HepG2 (cell line): Measurements from ENCODE around the gene TMEM164. TPM values are rescaled to one million over a fixed set of nuclear protein-coding genes. Genes with fewer than 3 reads are reported as not detected.

Experiments
- AHDC1 ChIP-seq: sonication (generic); formaldehyde crosslinking; IDR thresholded peaks from 2 replicates; pipeline ENCODE4 v1.5.1; 2020; ENCODE audit warnings: mild to moderate bottlenecking, missing genetic modification reagents, borderline replicate concordance
- BCL6 ChIP-seq: IDR thresholded peaks from 2 replicates; pipeline ENCODE4 v1.6.1; 2016; ENCODE audit warnings: missing genetic modification reagents, missing compliant biosample characterization
- DDIT3 ChIP-seq: sonication (generic); formaldehyde crosslinking; IDR thresholded peaks from 2 replicates; pipeline ENCODE4 v1.4.0; 2020; ENCODE audit warnings: mild to moderate bottlenecking, missing genetic modification reagents
- HMGXB4 ChIP-seq, 2 experiments: sonication (generic) in 1 of 2; formaldehyde crosslinking in 1 of 2; IDR thresholded peaks; 2 replicates each; pipeline versions ENCODE4 v1.4.0 to v1.6.1; 2018 to 2020; ENCODE audit warnings: missing genetic modification reagents in 2 of 2, borderline replicate concordance in 1 of 2, low read depth in 1 of 2, mild to moderate bottlenecking in 1 of 2, missing biosample characterization in 1 of 2
- HNRNPLL ChIP-seq: fragments of 200-400 bp; formaldehyde crosslinking; IDR thresholded peaks from 2 replicates; pipeline ENCODE4 v1.6.1; 2017; ENCODE audit warnings: mild to moderate bottlenecking, low read depth, low read length; ENCODE audit not compliant: poor library complexity, severe bottlenecking
- NCOA2 ChIP-seq: sonication (generic); formaldehyde crosslinking; IDR thresholded peaks from 2 replicates; pipeline ENCODE4 v1.8.0; 2022; ENCODE audit warnings: inconsistent platforms
- PHF20 ChIP-seq: sonication (generic); formaldehyde crosslinking; IDR thresholded peaks from 2 replicates; pipeline ENCODE4 v1.5.0; 2020; ENCODE audit warnings: mild to moderate bottlenecking, missing genetic modification reagents
- POLR2A ChIP-seq, 2 experiments: IDR thresholded peaks; 2 replicates each; pipeline ENCODE4 v1.6.1; 2011; ENCODE audit warnings: low read depth in 2 of 2, low read length in 2 of 2, mild to moderate bottlenecking in 1 of 2, moderate library complexity in 1 of 2; ENCODE audit not compliant: insufficient read depth in 1 of 2
- SMC3 ChIP-seq: IDR thresholded peaks from 2 replicates; pipeline ENCODE4 v1.6.1; 2011; ENCODE audit warnings: low read length, improper control_type of control experiment
- SNAPC4 ChIP-seq: sonication (generic); formaldehyde crosslinking; IDR thresholded peaks from 2 replicates; pipeline ENCODE4 v1.4.0; 2020; ENCODE audit warnings: mild to moderate bottlenecking, missing genetic modification reagents
- TEF ChIP-seq: sonication (generic); formaldehyde crosslinking; IDR thresholded peaks from 2 replicates; pipeline ENCODE4 v1.5.0; 2020; ENCODE audit warnings: missing genetic modification reagents
- TOE1 ChIP-seq: sonication (generic); formaldehyde crosslinking; IDR thresholded peaks from 2 replicates; pipeline ENCODE4 v1.4.0; 2020; ENCODE audit warnings: mild to moderate bottlenecking, missing genetic modification reagents
- ZBTB14 ChIP-seq: sonication (generic); formaldehyde crosslinking; IDR thresholded peaks from 2 replicates; pipeline ENCODE4 v1.4.0; 2020; ENCODE audit warnings: missing genetic modification reagents
- polyA plus RNA-seq, 8 experiments: library from polyadenylated mRNA; depleted of rRNA in 3 of 8; stranded (reverse) in 7 of 8; unstranded in 1 of 8; fragments of >200 nt; fragmentation: Illumina TruSeq in 4 of 8; extraction: Trizol in 4 of 8; gene quantifications; 2 replicates each; pipeline versions ENCODE4 v1.2.1 to v1.2.3, GENCODE V29; 2011 to 2016; ENCODE audit warnings: low read depth in 4 of 8, missing spikeins in 1 of 8, mixed read lengths in 1 of 8; ENCODE audit not compliant: insufficient read depth in 1 of 8
- total RNA-seq, 5 experiments: library from RNA; depleted of rRNA; stranded (reverse); fragments of >200 nt; fragmentation: Illumina TruSeq; extraction: Trizol; gene quantifications; 2 replicates each; pipeline ENCODE4 v1.2.3, GENCODE V29; 2016; ENCODE audit warnings: low read depth in 1 of 5

TMEM164 gene
- total and polyA plus RNA-seq, 2 of the 13 experiments (the other 11 are each of a cell fraction or from before 2014, with no cell fraction given), result 5.8 to 13.2 TPM

- TF ChIP-seq TEF (CRISPR knock-in tag) (peak; percentile 55; the same call in 1 of the 2 replicates), POLR2A (IDR thresholded peaks at IDR 0.05; ENCODE audit: insufficient read depth in 1 of 2, low read depth in 2 of 2, low read length in 2 of 2) (no peak), SMC3 (no peak), BCL6 (CRISPR knock-in tag) (peak; percentile 46; the same call in 1 of the 2 replicates), HNRNPLL (no peak), HMGXB4 (CRISPR knock-in tag; IDR thresholded peaks at IDR 0.05; ENCODE audit: borderline replicate concordance in 1 of 2, low read depth in 1 of 2) (no peak), ZBTB14 (CRISPR knock-in tag) (no peak), SNAPC4 (CRISPR knock-in tag) (no peak), TOE1 (CRISPR knock-in tag) (no peak), AHDC1 (CRISPR knock-in tag) (peak; percentile 29; the same call in 1 of the 2 replicates), DDIT3 (CRISPR knock-in tag) (no peak), NCOA2 (CRISPR knock-in tag) (peak; percentile 78), PHF20 (CRISPR knock-in tag) (no peak)
Measured at GRCh38 chrX:110086162-110086915, 83.4 kb downstream of the TMEM164 start (continued).
